GM21576 (cell line): ENCODE measurements around the gene NAV1.
"Not testable (repeated sequence)": the region's sequence is repeated elsewhere in the genome, so short reads cannot be mapped to it uniquely, and the experiment has no call there.

Experiments
- ATAC-seq: cut with Tn5 transposase; IDR thresholded peaks from one replicate; pipeline ENCODE4 v1.9.1; 2021; ENCODE audit warnings: mild to moderate bottlenecking, moderate library complexity; ENCODE audit not compliant: unreplicated experiment

Gene NAV1

DNA sequence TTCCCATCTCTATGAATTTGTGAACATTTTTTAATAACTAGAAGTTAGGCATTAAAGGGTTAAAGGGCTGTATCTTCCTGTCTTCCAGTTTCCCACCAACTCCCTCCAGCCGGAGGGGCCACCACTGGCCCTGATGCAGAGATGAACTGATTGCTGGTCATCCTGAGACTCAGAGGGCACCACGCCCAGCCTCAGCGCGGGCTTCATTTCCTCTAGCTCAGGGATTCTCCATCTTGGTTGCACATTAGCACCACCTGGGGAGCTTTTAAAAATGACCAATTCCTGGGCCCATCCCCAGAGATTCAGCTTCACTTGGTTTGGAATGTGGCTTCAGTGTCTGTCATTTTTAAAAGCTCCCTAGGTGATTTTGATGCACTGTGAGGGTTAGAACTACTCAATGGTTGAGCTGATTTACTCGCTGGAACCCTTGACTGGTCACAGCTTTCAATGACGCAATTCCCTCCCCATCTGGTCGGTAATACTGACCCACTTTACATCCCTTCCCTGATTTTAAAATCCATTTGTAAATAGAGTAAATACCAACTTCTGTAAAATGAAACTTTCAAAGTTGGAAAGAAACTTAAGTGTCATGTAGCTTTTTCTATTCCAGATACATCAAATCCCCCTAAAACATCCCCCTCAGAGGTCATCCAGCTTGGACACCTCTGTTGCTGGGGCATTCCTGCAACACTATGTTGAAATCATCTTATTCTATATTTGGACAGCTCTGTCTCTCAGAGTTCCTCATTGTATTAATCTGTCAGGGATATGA lies 5.1 kb downstream of the NAV1 start:
- no peak for ATAC-seq

DNA sequence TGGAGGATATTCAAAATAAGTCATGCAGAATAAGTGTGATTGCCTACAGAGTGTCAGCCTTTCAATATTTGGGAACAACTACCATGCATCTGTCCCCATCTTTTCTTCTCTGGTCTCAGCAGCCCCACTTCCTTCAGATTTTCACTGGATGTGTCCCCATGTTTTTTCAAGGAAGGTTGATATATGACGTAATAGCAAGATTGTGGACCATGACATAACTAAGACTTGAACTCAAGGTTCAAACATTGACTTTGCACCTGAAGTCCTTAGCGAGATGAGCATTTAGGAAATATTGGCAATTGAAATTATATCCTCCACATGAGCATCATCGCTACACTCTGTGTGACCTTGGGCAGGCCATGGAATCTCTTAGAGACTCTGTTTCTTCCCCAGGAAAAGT lies 5.8 kb downstream of the NAV1 start:
- ATAC-seq: no peak

DNA sequence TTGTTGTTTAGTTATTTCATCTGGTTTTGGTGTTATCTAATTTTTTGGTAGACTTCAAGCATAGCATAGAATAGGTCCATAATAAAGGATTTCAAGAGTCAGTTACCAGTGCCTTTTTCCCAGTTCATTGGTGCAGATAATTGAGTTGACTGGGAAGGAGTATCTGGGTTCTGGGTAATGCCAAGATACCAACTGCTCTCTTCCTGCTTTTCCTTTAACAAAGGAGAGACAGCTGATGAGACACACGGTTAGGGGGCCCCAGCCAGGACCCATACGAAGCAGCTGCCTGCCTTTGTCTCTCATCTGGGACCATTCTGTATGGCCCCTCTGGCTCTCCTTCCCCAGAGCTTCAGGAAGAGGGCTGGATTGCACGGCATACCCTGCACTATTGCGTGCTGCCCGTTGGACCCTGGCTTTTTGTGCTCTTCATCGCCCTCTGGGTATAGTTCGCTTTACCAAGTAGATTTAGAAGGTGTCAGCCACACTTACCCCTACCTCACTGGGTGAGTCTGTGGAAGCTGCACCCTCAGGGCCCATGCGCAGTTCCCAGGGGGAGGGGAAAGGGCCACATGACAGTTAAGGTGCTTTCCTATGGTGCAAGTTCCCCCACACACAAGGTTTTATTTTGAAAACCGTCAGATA lies 7.0 kb downstream of the NAV1 start:
- ATAC-seq: no peak

DNA sequence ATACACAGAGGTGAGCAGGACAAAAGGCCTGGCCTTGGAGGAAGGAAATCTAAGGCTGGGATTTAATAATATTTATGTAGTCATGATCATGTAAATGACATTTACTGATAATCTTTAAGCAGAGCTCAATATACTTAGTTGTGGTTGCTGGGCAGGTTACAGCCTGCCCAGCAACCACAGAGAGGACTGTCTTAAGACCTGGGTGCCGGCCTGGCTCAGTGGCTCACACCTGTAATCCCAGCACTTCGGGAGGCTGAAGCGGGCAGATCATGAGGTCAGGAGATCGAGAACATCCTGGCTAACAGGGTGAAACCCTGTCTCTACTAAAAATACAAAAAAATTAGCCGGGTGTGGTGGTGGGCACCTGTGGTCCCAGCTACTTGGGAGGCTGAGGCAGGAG lies 10.6 kb downstream of the NAV1 start:
- not testable (repeated sequence) for ATAC-seq

DNA sequence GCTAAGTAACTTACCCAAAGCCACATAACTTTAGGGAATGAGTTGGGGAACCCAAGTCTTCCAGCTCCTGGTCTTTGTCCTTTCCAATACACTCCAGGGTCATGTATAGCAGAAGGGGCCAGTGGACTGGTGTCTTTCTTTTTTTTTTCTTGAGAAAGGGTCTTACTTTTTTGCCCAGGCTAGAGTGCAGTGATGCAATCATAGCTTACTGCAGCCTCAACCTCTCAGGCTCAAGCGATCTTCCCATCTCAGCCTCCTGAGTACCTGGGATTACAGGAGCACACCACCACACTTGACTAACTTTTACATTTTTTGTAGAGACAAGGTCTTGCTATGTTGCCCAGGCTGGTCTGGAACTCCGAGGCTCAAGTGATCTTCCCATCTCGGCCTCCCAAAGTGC lies 12.2 kb downstream of the NAV1 start:
- no peak for ATAC-seq

DNA sequence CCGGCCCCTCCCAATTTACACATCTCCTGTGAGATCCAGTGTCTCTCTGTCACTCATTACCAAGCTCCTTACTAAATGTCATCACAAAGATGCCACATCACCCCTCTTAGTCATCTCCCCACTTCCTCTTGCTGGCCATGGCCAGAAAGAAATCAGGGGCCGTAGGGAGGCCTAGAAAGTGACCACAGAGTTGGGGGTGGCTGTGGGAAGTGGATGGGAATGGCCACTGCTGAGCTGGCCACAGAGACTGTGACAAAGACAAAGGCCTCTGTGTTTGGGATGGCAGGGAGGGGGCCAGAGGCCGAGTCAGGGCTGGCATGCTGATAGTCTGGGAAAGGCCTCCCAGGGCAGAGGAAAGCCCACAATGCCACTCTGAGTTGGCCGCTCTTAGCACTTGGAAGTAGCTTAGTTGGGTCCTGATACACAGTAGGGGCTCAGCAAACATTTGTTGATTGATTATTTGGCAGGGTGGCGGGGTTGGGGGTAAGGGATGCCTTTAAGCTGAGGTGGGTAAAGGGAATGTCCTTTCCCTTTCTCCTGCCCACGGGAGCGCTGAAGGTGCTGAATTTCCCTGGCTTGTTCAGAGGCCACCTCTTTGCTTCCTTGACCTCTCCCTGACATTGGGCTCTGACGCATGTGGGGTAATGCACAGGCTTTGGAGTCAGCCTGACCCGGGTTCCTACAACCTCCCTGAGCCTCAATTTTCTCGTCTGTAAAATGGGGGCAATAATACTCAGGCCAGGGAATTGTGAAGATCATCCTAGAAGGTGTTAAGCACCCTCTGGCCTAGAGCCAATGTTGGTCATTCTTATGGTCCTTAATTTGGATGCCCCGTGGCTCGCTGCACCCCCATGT lies 13.2 kb downstream of the NAV1 start:
- ATAC-seq: no peak

DNA sequence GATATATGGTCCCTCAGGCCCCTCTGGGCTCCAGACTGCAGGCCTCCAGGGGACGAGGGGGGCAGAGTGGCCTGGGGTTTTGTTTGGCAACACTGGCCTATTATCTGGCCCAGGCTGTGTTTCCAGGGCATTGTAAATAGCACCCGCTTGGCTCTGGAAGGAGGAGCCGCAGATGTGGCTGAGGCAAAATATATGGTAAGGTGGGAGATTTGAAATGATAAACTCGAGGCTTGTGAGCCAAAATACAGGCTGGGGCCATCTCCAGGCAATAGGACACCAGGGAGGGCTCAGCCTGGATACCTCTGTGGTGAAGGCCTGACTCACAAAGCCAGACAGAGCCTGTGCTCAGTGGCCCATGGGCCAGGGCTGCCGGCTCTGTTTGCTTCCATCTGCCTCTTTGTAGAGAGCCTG lies 14.0 kb downstream of the NAV1 start:
- no peak for ATAC-seq

DNA sequence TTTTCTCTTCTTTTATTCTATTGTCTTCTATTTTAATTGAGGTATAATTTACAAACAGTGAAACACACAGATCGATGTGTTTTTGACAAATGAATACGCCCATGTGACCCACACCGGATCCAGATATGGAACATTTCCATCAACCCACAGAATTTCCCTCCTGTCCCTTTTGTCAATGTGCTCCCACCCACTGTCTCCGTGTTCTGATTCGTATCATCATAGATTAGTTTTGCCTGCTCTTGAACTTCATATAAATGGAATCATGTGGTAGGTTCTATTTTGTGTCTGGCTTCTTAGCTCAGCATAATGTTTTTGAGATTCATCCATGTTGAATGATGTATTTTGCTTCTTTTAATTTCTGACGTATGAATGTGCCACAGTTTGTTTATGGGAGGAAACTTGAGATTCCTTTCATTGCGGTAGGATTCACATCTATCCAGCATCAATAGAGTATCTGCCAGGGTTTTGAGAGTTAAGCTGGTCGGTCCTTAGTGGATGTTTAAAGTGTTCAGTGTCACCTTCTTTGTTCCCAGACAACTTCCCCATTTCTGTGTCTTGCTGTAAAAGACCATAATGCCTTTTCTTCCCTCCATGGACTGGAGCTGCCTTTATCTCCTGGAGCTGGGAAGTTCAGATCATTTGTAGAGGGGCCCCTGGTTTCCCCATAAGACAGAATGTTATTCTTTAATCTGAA lies 14.7 kb downstream of the NAV1 start:
- ATAC-seq: no peak

DNA sequence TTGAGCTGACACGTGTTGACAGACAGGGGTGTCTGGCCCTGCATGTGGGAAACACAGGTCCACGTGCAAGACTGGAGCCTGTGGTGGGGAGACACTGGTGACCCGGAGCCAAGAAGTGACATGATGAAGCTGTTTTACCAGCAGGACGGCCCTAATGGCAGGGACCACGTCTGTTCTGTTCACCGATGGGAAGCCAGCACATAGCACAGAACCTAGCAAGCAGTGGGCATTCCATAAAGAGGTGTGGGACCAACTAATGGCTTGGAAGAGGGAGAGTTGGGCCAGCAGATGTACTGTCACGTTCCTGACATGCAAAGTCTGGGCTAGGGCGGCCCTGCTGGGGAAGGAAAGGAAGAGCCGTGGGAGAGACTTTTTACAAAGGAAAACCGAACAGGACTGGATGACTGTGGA lies 15.3 kb downstream of the NAV1 start:
- ATAC-seq: no peak

DNA sequence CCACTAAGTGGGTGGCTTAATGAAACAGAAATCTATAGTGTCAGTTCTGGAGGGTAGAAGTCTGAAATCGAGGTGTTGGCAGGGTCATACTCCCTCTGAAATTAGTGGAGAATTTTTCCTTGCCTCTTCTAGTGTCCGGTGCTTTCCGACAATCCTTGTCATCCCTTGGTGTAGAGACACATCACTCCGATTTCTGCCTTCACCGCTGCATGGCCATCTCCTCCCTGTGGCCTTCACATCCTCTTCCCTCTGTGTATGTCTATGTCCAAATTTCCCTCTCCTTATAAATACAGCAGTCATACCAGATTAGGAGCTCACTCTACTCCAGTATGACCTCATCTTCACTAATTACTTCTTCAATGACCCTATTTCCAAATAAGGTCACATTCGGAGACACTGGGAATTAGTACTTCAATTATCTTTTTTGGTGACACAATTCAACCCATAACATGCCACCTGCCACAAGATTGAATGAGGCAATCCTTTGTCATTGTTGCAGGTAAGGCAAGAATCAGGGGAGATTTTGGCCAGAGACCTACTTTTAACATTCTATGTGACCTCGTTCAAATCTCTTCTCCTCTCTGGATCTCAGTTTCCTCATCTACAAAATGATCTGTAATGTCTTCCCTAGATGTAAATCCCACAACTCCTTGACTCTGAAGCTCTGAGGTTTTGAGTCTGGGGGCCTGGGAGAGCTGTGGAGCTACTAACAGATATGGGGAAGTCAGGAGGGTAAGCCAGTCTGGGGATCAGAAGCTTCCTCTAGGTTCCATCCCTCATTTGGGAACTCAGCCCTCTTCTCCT lies 16.1 kb downstream of the NAV1 start:
- no peak for ATAC-seq

DNA sequence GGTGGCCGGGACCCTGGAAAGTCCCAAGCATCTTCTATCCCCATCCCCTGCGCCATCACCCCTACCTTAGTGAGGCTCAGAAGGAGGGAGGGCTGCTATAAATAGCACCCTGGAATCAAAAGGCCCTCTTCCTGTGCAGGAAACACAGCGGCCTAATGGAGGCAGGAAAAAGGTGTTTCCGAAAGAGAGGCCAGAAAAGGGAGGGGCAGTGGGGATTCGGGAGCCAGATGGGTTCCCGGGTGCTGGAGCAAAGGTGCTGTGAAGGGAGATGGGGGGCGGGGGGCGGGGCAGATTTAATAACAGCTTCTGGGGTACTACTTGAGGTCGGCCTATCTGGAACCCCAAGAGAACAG lies 16.6 kb downstream of the NAV1 start:
- ATAC-seq: no peak

DNA sequence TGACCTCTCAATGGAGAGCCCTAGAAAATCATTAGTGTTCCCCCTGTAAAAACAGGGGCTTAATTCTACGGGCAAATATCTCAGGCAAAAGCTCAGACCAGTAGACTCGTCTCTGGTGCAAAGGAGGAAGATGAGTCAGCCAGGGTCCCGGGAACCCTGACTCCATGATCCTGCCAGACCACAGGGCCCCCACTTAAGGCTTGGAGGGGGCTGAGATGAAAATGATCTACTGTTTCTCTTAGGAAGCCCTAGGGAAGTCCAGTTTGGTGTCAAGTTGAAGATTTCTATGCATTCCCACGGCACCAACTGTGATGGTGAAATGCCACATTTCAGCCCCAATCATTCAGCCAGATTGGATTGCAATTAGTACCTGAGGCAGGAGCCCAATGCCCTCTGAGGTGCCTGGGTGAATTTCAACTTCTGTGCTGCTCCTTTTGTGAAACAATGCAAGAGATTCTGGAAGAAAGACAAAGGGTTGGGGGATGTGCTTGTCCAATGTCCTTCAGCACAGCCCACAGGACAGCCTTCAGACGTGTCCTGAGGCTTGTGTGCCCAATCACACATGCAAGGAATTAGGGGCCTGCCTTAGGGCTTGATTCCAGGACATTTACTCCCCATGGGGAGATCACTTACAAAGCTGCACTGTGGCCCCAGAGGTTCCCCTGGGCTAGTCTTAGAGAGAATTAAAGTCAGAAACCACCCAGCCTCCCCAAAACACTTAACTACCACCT lies 18.1 kb downstream of the NAV1 start:
- ATAC-seq: no peak

DNA sequence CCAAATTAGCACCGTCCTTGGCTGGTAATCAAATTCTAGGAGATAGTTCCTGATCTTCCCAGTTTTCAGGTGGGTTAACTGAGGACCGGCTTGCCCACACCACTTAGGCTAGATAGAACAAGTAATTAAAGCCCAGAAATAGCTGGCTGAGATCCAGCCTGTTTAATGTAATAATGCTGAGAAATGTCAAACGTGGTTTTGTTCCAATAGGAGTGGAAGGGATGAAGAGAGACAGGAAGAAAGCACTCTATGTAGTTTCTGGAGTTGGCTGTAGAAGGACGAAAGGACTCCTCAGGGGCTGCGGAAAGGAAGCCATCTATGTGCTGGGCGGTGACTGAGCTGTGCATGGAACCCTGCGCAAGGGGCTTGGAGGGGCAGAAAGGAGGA lies 18.6 kb downstream of the NAV1 start:
- no peak for ATAC-seq

DNA sequence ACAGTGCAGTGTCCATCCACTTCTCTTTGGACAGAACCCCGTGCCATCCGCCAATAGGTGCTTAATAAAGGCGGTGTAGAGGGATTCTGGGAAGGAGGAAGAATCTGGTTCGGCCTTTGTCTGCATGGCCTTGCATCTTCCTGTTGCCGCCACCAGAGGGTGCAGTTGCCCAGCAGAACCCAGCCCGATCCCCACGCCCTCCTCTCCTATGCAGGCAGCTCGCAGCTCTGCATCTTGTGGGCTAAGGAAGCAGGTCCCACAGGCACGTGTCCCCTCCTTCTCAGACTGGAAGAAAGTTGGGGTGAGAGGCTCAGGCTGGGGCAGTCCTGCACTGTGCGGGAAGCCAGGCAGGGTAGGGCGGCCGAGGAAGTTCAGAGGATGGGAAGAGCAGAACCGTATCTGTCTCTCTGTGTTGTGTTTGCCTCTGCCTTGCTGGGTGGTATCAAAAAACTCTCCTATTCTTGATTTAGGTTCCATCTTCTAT lies 20.8 kb downstream of the NAV1 start:
- ATAC-seq: no peak

DNA sequence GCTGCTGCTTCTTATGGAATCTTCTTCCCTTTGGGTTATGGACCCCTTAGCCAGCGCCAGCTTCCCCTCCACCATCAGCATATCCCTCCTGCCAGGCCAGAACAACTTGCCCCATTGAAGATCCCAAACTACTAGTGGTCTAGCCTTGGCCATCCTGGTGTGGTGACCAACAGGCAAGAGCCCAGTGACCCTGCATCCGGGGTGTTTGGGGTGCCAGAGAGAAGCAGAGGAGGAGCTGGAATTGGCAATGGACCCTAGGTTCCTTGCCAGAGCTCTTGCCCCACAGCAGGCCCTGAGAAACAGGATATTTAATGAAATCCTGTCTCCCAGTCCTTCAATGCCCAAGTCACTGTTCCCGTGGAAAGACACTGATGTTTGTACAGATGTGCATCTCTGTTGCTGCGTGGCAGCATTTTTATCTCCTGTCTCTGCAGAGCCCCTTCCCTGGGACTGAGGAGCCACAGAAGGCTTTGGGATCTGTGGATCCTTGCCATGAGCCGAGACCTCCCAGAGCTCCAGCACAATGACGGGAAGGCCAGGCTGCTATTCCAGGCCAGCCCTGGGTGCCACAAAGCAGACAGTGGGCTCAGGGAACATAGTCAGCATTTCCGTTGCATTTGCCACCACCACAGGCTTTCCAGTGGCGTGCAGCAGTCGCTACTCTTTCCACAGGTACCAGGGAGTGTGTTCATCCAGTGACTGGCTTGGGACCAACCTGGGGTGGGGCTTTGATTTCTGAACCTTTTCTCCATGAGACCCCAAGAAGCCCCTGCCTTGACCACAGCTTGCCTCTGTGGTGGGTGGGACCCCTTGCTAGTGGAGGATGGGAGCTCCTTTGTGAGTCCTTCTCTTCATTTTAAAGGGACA lies 21.6 kb downstream of the NAV1 start:
- no peak for ATAC-seq

DNA sequence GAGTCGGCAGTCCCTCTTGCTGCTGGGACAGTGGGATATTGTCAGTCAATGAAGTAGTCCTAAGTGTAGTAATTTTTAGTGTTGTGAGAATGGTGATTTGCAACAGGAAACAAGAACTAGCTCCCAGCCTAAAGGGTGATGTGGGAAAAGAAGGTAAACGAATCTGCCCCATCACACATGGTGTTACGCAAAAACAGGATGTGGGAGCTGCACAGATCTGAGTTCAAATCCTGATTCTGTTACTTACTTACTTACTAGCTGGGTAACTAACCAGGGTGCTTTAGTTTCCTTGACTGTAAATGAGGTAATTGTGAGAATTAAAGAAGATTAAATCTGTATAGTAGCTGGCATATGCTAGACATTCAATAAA lies 22.3 kb downstream of the NAV1 start:
- ATAC-seq: no peak

DNA sequence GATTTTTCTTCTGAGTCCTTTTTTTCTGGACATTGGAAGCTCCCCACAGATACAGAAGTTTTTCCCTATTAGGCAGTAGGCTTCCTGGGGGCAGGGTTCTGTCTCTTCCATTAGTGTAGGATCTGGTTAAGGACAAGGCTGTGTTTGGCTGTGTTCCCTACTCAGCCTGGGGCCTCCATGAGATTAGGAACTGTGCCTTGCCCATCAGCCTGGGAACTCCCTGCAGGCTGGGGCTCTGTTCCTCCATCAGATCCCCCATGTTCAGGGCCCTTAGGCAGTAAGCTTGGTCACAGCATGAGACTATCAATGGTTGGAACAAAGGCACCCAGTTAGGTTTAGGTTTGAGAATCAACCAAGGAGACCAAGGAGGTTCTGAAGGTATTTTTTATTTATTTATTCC lies 22.7 kb downstream of the NAV1 start:
- no peak for ATAC-seq

DNA sequence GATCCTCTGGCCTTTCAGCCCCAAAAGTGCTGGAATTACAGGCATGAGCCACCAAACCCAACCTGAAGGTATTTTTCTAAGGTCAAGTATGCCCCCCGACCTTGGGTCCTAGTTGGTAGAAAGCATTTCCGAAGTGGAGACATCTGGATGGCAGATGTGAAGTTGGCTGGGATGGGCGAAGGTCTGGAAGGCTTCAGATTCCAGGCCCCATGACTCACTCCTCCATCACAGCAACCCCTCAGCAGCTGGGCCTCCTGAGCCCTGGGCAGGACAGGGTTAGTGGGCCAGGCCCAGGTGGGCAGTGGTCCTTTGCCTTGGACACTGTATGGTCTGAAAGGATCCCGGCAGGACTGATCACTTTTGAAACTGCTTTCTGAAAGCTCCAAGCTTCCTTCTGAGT lies 23.3 kb downstream of the NAV1 start:
- ATAC-seq: no peak
